Osteocyte (in vitro differentiated cells): Measurements from ENCODE around the gene KRT74. TPM values are rescaled to one million over a fixed set of nuclear protein-coding genes. Genes with fewer than 3 reads are reported as not detected.

Experiments
- DNase-seq: peaks from one replicate; pipeline ENCODE4 v3.0.0; 2021; ENCODE audit warnings: mixed read lengths; ENCODE audit not compliant: unreplicated experiment; ENCODE audit errors: extremely low spot score
- H3K27ac Mint-ChIP-seq: one replicate; pipeline ENCODE4 v1.8.0; 2021; ENCODE audit warnings: mild to moderate bottlenecking, mixed read lengths; ENCODE audit not compliant: unreplicated experiment
- H3K27me3 Mint-ChIP-seq: one replicate; pipeline ENCODE4 v1.8.0; 2021; ENCODE audit warnings: mixed read lengths; ENCODE audit not compliant: unreplicated experiment
- H3K36me3 Mint-ChIP-seq: one replicate; pipeline ENCODE4 v1.8.0; 2021; ENCODE audit warnings: mixed read lengths; ENCODE audit not compliant: unreplicated experiment
- H3K4me1 Mint-ChIP-seq: one replicate; pipeline ENCODE4 v1.8.0; 2021; ENCODE audit warnings: mixed read lengths; ENCODE audit not compliant: unreplicated experiment
- H3K4me3 Mint-ChIP-seq: one replicate; pipeline ENCODE4 v1.8.0; 2021; ENCODE audit warnings: mild to moderate bottlenecking, moderate library complexity, mixed read lengths; ENCODE audit not compliant: unreplicated experiment
- H3K9me3 Mint-ChIP-seq: one replicate; pipeline ENCODE4 v1.8.0; 2021; ENCODE audit warnings: mixed read lengths; ENCODE audit not compliant: unreplicated experiment
- total RNA-seq: library from RNA; stranded (reverse); gene quantifications from 2 replicates; pipeline ENCODE4 v1.2.1, GENCODE V29; 2021
- TF ChIP-seq, protein P1 (sequence below): fragments of 200-600 bp; sonication (generic); IDR thresholded peaks from 2 replicates; pipeline ENCODE4 v1.5.0; 2021; ENCODE audit warnings: antibody characterized with exemption, mild to moderate bottlenecking, moderate library complexity

Gene KRT74
- total RNA-seq, 1 donor from 2014 or later: not detected

GRCh38 chr12:52582486-52582885 is 8.8 kb upstream of the KRT74 start:
- TF ChIP-seq, protein P1, sequence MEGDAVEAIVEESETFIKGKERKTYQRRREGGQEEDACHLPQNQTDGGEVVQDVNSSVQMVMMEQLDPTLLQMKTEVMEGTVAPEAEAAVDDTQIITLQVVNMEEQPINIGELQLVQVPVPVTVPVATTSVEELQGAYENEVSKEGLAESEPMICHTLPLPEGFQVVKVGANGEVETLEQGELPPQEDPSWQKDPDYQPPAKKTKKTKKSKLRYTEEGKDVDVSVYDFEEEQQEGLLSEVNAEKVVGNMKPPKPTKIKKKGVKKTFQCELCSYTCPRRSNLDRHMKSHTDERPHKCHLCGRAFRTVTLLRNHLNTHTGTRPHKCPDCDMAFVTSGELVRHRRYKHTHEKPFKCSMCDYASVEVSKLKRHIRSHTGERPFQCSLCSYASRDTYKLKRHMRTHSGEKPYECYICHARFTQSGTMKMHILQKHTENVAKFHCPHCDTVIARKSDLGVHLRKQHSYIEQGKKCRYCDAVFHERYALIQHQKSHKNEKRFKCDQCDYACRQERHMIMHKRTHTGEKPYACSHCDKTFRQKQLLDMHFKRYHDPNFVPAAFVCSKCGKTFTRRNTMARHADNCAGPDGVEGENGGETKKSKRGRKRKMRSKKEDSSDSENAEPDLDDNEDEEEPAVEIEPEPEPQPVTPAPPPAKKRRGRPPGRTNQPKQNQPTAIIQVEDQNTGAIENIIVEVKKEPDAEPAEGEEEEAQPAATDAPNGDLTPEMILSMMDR: no peak
- Mint-ChIP-seq H3K4me1 (no peaks in the 10 kb centered on the region), H3K36me3 (no peaks in the 10 kb centered on the region), H3K27me3 (peaks cover 51% of the 10 kb centered on the region), H3K4me3 (no peak overlapping the region), H3K9me3 (no peaks in the 10 kb centered on the region), H3K27ac (no peak overlapping the region)
- DNase-seq: no peak

GRCh38 chr12:52581481-52581880 is 7.8 kb upstream of the KRT74 start:
- no peak for DNase-seq
- TF ChIP-seq, protein P1: no peak
- H3K9me3 Mint-ChIP-seq: no peaks in the 10 kb centered on the region
- no peak overlapping the region for H3K4me3 Mint-ChIP-seq
- no peaks in the 10 kb centered on the region for H3K36me3 Mint-ChIP-seq
- H3K27ac Mint-ChIP-seq: no peak overlapping the region
- H3K27me3 Mint-ChIP-seq: peaks cover 48% of the 10 kb centered on the region
- H3K4me1 Mint-ChIP-seq: no peaks in the 10 kb centered on the region

GRCh38 chr12:52581066-52581465 is 7.4 kb upstream of the KRT74 start:
- Mint-ChIP-seq H3K36me3 (no peaks in the 10 kb centered on the region), H3K27ac (no peak overlapping the region), H3K4me3 (no peak overlapping the region), H3K4me1 (no peaks in the 10 kb centered on the region), H3K27me3 (peaks cover 48% of the 10 kb centered on the region), H3K9me3 (no peaks in the 10 kb centered on the region)
- TF ChIP-seq, protein P1: no peak
- DNase-seq: no peak

GRCh38 chr12:52580496-52580895 is 6.9 kb upstream of the KRT74 start:
- peaks cover 49% of the 10 kb centered on the region for H3K27me3 Mint-ChIP-seq
- no peaks in the 10 kb centered on the region for H3K36me3 Mint-ChIP-seq
- TF ChIP-seq, protein P1: no peak
- H3K4me3 Mint-ChIP-seq: no peak overlapping the region
- H3K9me3 Mint-ChIP-seq: no peaks in the 10 kb centered on the region
- DNase-seq: no peak
- H3K27ac Mint-ChIP-seq: no peak overlapping the region
- H3K4me1 Mint-ChIP-seq: no peaks in the 10 kb centered on the region

- peaks cover 45% of the 10 kb centered on the region for H3K27me3 Mint-ChIP-seq
- TF ChIP-seq, protein P1: no peak
- H3K9me3 Mint-ChIP-seq: no peaks in the 10 kb centered on the region
- no peak for DNase-seq
- H3K4me3 Mint-ChIP-seq: no peak overlapping the region
- no peak overlapping the region for H3K27ac Mint-ChIP-seq
- H3K36me3 Mint-ChIP-seq: no peaks in the 10 kb centered on the region
- H3K4me1 Mint-ChIP-seq: no peaks in the 10 kb centered on the region
These were observed 6.1 kb upstream of the KRT74 start for GRCh38 chr12:52579468-52580465.
